IMR-90 (cell line): ENCODE data around the gene LGALS9.

Experiments
- BHLHE40 ChIP-seq: fragments of 150-350 bp; IDR thresholded peaks from 2 replicates; pipeline ENCODE4 v1.6.1; 2016; ENCODE audit warnings: mild to moderate bottlenecking, low read depth, low read length
- CHD1 ChIP-seq: IDR thresholded peaks from 2 replicates; pipeline ENCODE4 v1.6.1; 2012; ENCODE audit warnings: low read depth, low read length, improper control_type of control experiment
- MAFK ChIP-seq: IDR thresholded peaks from 2 replicates; pipeline ENCODE4 v1.6.1; 2012; ENCODE audit warnings: low read depth, low read length, improper control_type of control experiment
- MAZ ChIP-seq: IDR thresholded peaks from 2 replicates; pipeline ENCODE4 v1.6.1; 2012; ENCODE audit warnings: low read depth, mild to moderate bottlenecking, low read length, improper control_type of control experiment, moderate library complexity, borderline replicate concordance
- NFE2L2 ChIP-seq: fragments of 150-350 bp; IDR thresholded peaks from 2 replicates; pipeline ENCODE4 v1.6.1; 2016; ENCODE audit warnings: low read depth, mild to moderate bottlenecking, low read length
- POLR2A ChIP-seq: IDR thresholded peaks from 2 replicates; pipeline ENCODE4 v1.6.1; 2012; ENCODE audit warnings: mild to moderate bottlenecking, low read depth, low read length
- RAD21 ChIP-seq: IDR thresholded peaks from 2 replicates; pipeline ENCODE4 v1.6.1; 2012; ENCODE audit warnings: low read length, improper control_type of control experiment
- RCOR1 ChIP-seq: IDR thresholded peaks from 2 replicates; pipeline ENCODE4 v1.6.1; 2012; ENCODE audit warnings: mild to moderate bottlenecking, low read length, improper control_type of control experiment; ENCODE audit not compliant: insufficient replicate concordance
- RFX5 ChIP-seq: IDR thresholded peaks from 2 replicates; pipeline ENCODE4 v1.8.0; 2012; ENCODE audit warnings: low read depth, mild to moderate bottlenecking, low read length, moderate library complexity
- SMC3 ChIP-seq: fragments of 150-350 bp; IDR thresholded peaks from 2 replicates; pipeline ENCODE4 v1.6.1; 2016; ENCODE audit warnings: low read depth, mild to moderate bottlenecking, antibody characterized with exemption, low read length, moderate library complexity
- TF ChIP-seq, protein P1 (sequence below): conservative IDR thresholded peaks from 2 replicates; pipeline ENCODE4 v1.5.1; 2012; ENCODE audit warnings: mild to moderate bottlenecking, low read depth, low read length, improper control_type of control experiment
- TF ChIP-seq, protein P2 (sequence below): fragments of 150-350 bp; IDR thresholded peaks from 2 replicates; pipeline ENCODE4 v1.6.1; 2016; ENCODE audit warnings: low read depth, mild to moderate bottlenecking, low read length, moderate library complexity, borderline replicate concordance
- TF ChIP-seq, protein P3 (sequence below): fragments of 150-350 bp; IDR thresholded peaks from 2 replicates; pipeline ENCODE4 v1.6.1; 2017; ENCODE audit warnings: mild to moderate bottlenecking, antibody characterized with exemption, low read length, low read depth

DNA sequence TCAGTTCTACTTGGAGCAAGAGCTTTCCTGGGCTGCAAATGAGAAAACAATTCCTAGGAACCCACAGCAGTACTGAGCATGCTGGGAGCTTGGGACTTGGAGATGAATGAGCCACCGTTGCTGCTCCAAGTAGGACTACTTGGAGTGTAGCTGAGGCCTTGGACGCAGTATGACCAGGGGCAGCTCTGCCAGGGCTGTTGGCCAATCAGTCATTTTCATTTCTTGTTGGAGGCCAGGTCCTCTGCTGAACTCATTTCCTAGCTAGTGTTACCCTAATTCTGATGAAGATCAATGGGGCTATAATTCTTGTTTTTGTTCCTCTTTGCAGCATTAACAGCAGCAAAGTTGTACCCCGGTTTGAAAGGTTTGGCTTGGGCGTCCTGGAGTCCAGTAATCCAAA is 8.0 kb upstream of the LGALS9 start:
- TF ChIP-seq, protein P1, sequence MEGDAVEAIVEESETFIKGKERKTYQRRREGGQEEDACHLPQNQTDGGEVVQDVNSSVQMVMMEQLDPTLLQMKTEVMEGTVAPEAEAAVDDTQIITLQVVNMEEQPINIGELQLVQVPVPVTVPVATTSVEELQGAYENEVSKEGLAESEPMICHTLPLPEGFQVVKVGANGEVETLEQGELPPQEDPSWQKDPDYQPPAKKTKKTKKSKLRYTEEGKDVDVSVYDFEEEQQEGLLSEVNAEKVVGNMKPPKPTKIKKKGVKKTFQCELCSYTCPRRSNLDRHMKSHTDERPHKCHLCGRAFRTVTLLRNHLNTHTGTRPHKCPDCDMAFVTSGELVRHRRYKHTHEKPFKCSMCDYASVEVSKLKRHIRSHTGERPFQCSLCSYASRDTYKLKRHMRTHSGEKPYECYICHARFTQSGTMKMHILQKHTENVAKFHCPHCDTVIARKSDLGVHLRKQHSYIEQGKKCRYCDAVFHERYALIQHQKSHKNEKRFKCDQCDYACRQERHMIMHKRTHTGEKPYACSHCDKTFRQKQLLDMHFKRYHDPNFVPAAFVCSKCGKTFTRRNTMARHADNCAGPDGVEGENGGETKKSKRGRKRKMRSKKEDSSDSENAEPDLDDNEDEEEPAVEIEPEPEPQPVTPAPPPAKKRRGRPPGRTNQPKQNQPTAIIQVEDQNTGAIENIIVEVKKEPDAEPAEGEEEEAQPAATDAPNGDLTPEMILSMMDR, result no peak
- no peak for TF ChIP-seq POLR2A
- TF ChIP-seq SMC3, result no peak
- no peak for TF ChIP-seq RCOR1
- no peak for TF ChIP-seq BHLHE40
- no peak for TF ChIP-seq MAFK
- TF ChIP-seq RFX5, result no peak
- TF ChIP-seq, protein P2, sequence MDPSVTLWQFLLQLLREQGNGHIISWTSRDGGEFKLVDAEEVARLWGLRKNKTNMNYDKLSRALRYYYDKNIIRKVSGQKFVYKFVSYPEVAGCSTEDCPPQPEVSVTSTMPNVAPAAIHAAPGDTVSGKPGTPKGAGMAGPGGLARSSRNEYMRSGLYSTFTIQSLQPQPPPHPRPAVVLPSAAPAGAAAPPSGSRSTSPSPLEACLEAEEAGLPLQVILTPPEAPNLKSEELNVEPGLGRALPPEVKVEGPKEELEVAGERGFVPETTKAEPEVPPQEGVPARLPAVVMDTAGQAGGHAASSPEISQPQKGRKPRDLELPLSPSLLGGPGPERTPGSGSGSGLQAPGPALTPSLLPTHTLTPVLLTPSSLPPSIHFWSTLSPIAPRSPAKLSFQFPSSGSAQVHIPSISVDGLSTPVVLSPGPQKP, result no peak
- TF ChIP-seq RAD21, result no peak
- no peak for TF ChIP-seq MAZ
- TF ChIP-seq, protein P3, sequence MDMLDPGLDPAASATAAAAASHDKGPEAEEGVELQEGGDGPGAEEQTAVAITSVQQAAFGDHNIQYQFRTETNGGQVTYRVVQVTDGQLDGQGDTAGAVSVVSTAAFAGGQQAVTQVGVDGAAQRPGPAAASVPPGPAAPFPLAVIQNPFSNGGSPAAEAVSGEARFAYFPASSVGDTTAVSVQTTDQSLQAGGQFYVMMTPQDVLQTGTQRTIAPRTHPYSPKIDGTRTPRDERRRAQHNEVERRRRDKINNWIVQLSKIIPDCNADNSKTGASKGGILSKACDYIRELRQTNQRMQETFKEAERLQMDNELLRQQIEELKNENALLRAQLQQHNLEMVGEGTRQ, result no peak
- no peak for TF ChIP-seq NFE2L2
- no peak for TF ChIP-seq CHD1
